Measurements from ENCODE around the gene ANG. TPM values are rescaled to one million over a fixed set of nuclear protein-coding genes. Genes with fewer than 3 reads are reported as not detected.
A peak's percentile ranks its signal among the peaks of the same experiment; 100 is the strongest.

ANG gene
- total and polyA plus RNA-seq, 9 of the 15 experiments (the other 6 are each of a cell fraction or from before 2014, with no cell fraction given) = 0.21 to 0.73 (median 0.34) TPM; not detected in 4

GRCh38 chr14:20662968-20663732, 25.4 kb upstream of the ANG start:
- H3K4me3 ChIP-seq = peak overlapping the region; percentile 46
- intact Hi-C loops (cut with micrococcal nuclease) = no loop called here
- peaks cover 3 to 12% of the 10 kb centered on the region in 2 experiments; a peak in 3 of 5 replicates for H3K4me1 ChIP-seq (replicated peaks in 1 of 2; ENCODE audit: control insufficient read depth in 2 of 2, insufficient read depth in 2 of 2, low read length in 2 of 2)
- peak overlapping the region; percentile 72 for H2AFZ ChIP-seq (ENCODE audit: low read depth, low read length)
- H3K9me1 ChIP-seq (ENCODE audit: control insufficient read depth, insufficient read depth, low read length) = no peaks in the 10 kb centered on the region
- DNase-seq (ENCODE audit: extremely low read depth in 1 of 4, low spot score in 3 of 4) = peak; percentile 38 to 81 (median 55)
- H3K27ac ChIP-seq (ENCODE audit: extremely low read depth, low read depth, low read length) = no peak overlapping the region
- H3K79me2 ChIP-seq (ENCODE audit: control insufficient read depth, insufficient read depth, low read length) = no peaks in the 10 kb centered on the region
- H3K27me3 ChIP-seq (ENCODE audit: control insufficient read depth in 2 of 2, insufficient read depth in 2 of 2, low read length in 2 of 2) = peaks cover 0 to 20% of the 10 kb centered on the region in 2 experiments; a peak in 2 of 5 replicates
- no TSS peak for BruUV-seq (replicated peaks)
- peak overlapping the region in 1 of 2 experiments; percentile 86; a peak in 3 of 4 replicates for H3K9ac ChIP-seq (ENCODE audit: insufficient read depth in 1 of 2, low read depth in 2 of 2, low read length in 2 of 2)
- WGBS (ENCODE audit: insufficient coverage, low coverage, missing lambda C conversion rate) = 2% methylated on average over 26 of the region's 31 CpGs
- H4K20me1 ChIP-seq (replicated peaks; ENCODE audit: control insufficient read depth, insufficient read depth, low read length) = no peaks in the 10 kb centered on the region; the same call in 1 of the 2 replicates
- CTCF ChIA-PET (ENCODE audit: low intra/inter-chr PET ratio) = interaction anchor here (1.2 to 1.3 kb wide), 2 partner anchors 28 to 192 kb away, joined by 4 to 5 read pairs; no protein-coding TSS in a partner anchor
- peak; percentile 75 for FAIRE-seq
- H3K36me3 ChIP-seq (ENCODE audit: control insufficient read depth, insufficient read depth, low read length) = no peaks in the 10 kb centered on the region
- in situ Hi-C loops (cut with MboI) = no loop called here
- H3K4me2 ChIP-seq (ENCODE audit: insufficient read depth, low read length) = peak overlapping the region; percentile 85
- ATAC-seq = peak; percentile 86
- no peaks in the 10 kb centered on the region for H3K9me3 ChIP-seq (replicated peaks; ENCODE audit: control insufficient read depth, insufficient read depth, low read depth, low read length)
- POLR2A ChIA-PET = interaction anchor here (0.5 kb wide), 1 partner anchor 19 kb away, joined by 3 read pairs; no protein-coding TSS in a partner anchor
- TF ChIP-seq POLR3G (IDR thresholded peaks at IDR 0.05; ENCODE audit: extremely low read depth, insufficient read length, insufficient replicate concordance) (no peak), CTBP1 (IDR thresholded peaks at IDR 0.05; ENCODE audit: borderline replicate concordance) (peak; percentile 91), ZNF24 (IDR thresholded peaks at IDR 0.05) (peak; percentile 81), SNIP1 (IDR thresholded peaks at IDR 0.05; ENCODE audit: low read depth) (no peak), MYBL2 (IDR thresholded peaks at IDR 0.05; ENCODE audit: low read depth) (no peak), MYBL2 (CRISPR knock-in tag; IDR thresholded peaks at IDR 0.05; ENCODE audit: borderline replicate concordance) (no peak), POLR2AphosphoS2 (IDR thresholded peaks at IDR 0.05; ENCODE audit: low read length) (no peak), TGIF2 (CRISPR knock-in tag; IDR thresholded peaks at IDR 0.05) (no peak), HSF4 (CRISPR knock-in tag; IDR thresholded peaks at IDR 0.05; ENCODE audit: borderline replicate concordance) (no peak), KDM1A (IDR thresholded peaks at IDR 0.05) (0 out of 4 replicates have a peak, but pooled peaks have one; percentile 10 to 23), CTCF (IDR thresholded peaks at IDR 0.05 in 2 of 3, conservative IDR thresholded peaks at IDR 0.05 in 1 of 3; ENCODE audit: insufficient read depth in 2 of 3, low read depth in 1 of 3, low read length in 3 of 3) (peak; percentile 46 to 60 (median 48); a peak in 5 of 6 replicates), ZNF79 (CRISPR knock-in tag; IDR thresholded peaks at IDR 0.05; ENCODE audit: low read depth) (no peak), NBN (IDR thresholded peaks at IDR 0.05; ENCODE audit: low read depth) (no peak), CREB3 (tag; conservative IDR thresholded peaks at IDR 0.05; ENCODE audit: low read depth) (no peak), TRIM28 (IDR thresholded peaks at IDR 0.05) (no peak), MECOM (CRISPR knock-in tag; IDR thresholded peaks at IDR 0.05) (no peak), CXXC5 (CRISPR knock-in tag; IDR thresholded peaks at IDR 0.05) (peak; percentile 54), SOX6 (IDR thresholded peaks at IDR 0.05) (peak; percentile 41; the same call in 1 of the 2 replicates), THRA (IDR thresholded peaks at IDR 0.05) (no peak)
